GM19372 (cell line): Measurements from ENCODE around the gene PARP6.
A peak's percentile ranks its signal among the peaks of the same experiment; 100 is the strongest.

Experiments
- ATAC-seq: cut with Tn5 transposase; IDR thresholded peaks from one replicate; pipeline ENCODE4 v1.9.1; 2021; ENCODE audit warnings: mild to moderate bottlenecking, low read depth, moderate library complexity; ENCODE audit not compliant: unreplicated experiment

The PARP6 gene

GRCh38 chr15:72272213-72272996, at the start of gene PARP6:
TSS of gene PARP6 (minus strand) at chr15:72272554. CDS start at chr15:72267477, 5,077 bp downstream.
- ATAC-seq = peak; percentile 92

- ATAC-seq = peak; percentile 63
These were observed 47.8 kb upstream of the PARP6 start, which contains the start of gene CELF6 for GRCh38 chr15:72319985-72320671. TSS of gene CELF6 (minus strand) at chr15:72320157. CDS start at chr15:72319874, 283 bp downstream.

GRCh38 chr15:72319360-72319984, 47.1 kb upstream of the PARP6 start:
- peak; percentile 25 for ATAC-seq

- ATAC-seq = no peak
These were observed 46.1 kb upstream of the PARP6 start for GRCh38 chr15:72318408-72318942.

- ATAC-seq = no peak
These were observed 43.5 kb upstream of the PARP6 start for GRCh38 chr15:72315706-72316370.

- no peak for ATAC-seq
These were observed 41.5 kb upstream of the PARP6 start for GRCh38 chr15:72313881-72314280.

GRCh38 chr15:72313448-72313840, 41.1 kb upstream of the PARP6 start:
- no peak for ATAC-seq

GRCh38 chr15:72312605-72313447, 40.5 kb upstream of the PARP6 start:
- no peak for ATAC-seq

GRCh38 chr15:72307026-72307425, 34.7 kb upstream of the PARP6 start:
- ATAC-seq = no peak

- no peak for ATAC-seq
These were observed 33.9 kb upstream of the PARP6 start for GRCh38 chr15:72306211-72306785.

GRCh38 chr15:72304596-72304995, 32.2 kb upstream of the PARP6 start:
- no peak for ATAC-seq

GRCh38 chr15:72302955-72303354, 30.6 kb upstream of the PARP6 start:
- ATAC-seq = no peak

GRCh38 chr15:72289597-72290325, 17.4 kb upstream of the PARP6 start:
- no peak for ATAC-seq

GRCh38 chr15:72288796-72289596, 16.6 kb upstream of the PARP6 start:
- ATAC-seq = no peak

- no peak for ATAC-seq
These were observed 13.7 kb upstream of the PARP6 start for GRCh38 chr15:72285927-72286516.

GRCh38 chr15:72285402-72285801, 13.0 kb upstream of the PARP6 start:
- no peak for ATAC-seq

GRCh38 chr15:72284781-72285180, 12.4 kb upstream of the PARP6 start:
- no peak for ATAC-seq
